ENCODE data around the gene RHAG. TPM values are rescaled to one million over a fixed set of nuclear protein-coding genes. Genes with fewer than 3 reads are reported as not detected.
"Not testable (repeated sequence)": the region's sequence is repeated elsewhere in the genome, so short reads cannot be mapped to it uniquely, and the experiment has no call there.

Gene RHAG
- polyA plus RNA-seq, 1 donor, result 1.3 TPM

GRCh38 chr6:49635978-49636712 is 494 bp downstream of the RHAG start:
- no peak for DNase-seq
- Histone ChIP-seq H3K4me3 (ENCODE audit: low read length) (no peak overlapping the region), H3K27ac (ENCODE audit: low read length) (no peak overlapping the region), H3K9me3 (ENCODE audit: control insufficient read depth, low read depth, low read length) (no peaks in the 10 kb centered on the region), H3K27me3 (ENCODE audit: control insufficient read depth, insufficient read depth, low read length) (no peaks in the 10 kb centered on the region), H3K36me3 (ENCODE audit: control insufficient read depth, insufficient read depth, low read length) (no peaks in the 10 kb centered on the region), H3K4me1 (ENCODE audit: control insufficient read depth, insufficient read depth, low read length) (no peaks in the 10 kb centered on the region)
- 100% methylated on average over 1 of the region's 5 CpGs for WGBS (ENCODE audit: insufficient coverage, low lambda C conversion rate)

DNA sequence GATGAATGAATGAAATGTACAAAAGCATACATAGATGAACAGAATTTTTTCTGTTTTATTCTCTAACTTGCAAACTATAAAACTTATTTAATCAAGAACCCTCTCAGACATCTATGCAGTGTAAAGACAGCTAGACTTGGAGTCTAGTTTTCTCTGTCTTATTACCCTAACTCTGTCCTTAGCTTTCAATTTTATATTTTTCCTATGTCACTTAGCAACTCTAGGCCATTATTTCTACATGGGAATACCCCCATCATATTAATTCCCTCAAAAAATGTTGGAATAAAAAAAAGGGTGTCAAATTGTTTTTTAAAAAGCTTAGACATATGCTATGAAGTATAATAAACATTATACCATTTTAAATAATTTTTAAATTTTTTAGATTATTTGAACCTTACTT is 1.2 kb downstream of the RHAG start:
- no peak for DNase-seq

GRCh38 chr6:49634836-49635218 is 1.8 kb downstream of the RHAG start:
- WGBS (ENCODE audit: insufficient coverage, low lambda C conversion rate), result no CpG with 5 or more reads among the region's 3 CpGs
- Histone ChIP-seq H3K9me3 (ENCODE audit: control insufficient read depth, low read depth, low read length) (no peaks in the 10 kb centered on the region), H3K4me3 (ENCODE audit: low read length) (no peak overlapping the region), H3K36me3 (ENCODE audit: control insufficient read depth, insufficient read depth, low read length) (no peaks in the 10 kb centered on the region), H3K4me1 (ENCODE audit: control insufficient read depth, insufficient read depth, low read length) (no peaks in the 10 kb centered on the region), H3K27me3 (ENCODE audit: control insufficient read depth, insufficient read depth, low read length) (no peaks in the 10 kb centered on the region), H3K27ac (ENCODE audit: low read length) (no peak overlapping the region)
- no peak for DNase-seq

More for the DNA sequence above, 1.2 kb downstream of the RHAG start:
- Histone ChIP-seq H3K27ac (ENCODE audit: low read length) (no peak overlapping the region), H3K36me3 (ENCODE audit: control insufficient read depth, insufficient read depth, low read length) (no peaks in the 10 kb centered on the region), H3K27me3 (ENCODE audit: control insufficient read depth, insufficient read depth, low read length) (no peaks in the 10 kb centered on the region), H3K4me1 (ENCODE audit: control insufficient read depth, insufficient read depth, low read length) (no peaks in the 10 kb centered on the region), H3K9me3 (ENCODE audit: control insufficient read depth, low read depth, low read length) (no peaks in the 10 kb centered on the region), H3K4me3 (ENCODE audit: low read length) (no peak overlapping the region)

DNA sequence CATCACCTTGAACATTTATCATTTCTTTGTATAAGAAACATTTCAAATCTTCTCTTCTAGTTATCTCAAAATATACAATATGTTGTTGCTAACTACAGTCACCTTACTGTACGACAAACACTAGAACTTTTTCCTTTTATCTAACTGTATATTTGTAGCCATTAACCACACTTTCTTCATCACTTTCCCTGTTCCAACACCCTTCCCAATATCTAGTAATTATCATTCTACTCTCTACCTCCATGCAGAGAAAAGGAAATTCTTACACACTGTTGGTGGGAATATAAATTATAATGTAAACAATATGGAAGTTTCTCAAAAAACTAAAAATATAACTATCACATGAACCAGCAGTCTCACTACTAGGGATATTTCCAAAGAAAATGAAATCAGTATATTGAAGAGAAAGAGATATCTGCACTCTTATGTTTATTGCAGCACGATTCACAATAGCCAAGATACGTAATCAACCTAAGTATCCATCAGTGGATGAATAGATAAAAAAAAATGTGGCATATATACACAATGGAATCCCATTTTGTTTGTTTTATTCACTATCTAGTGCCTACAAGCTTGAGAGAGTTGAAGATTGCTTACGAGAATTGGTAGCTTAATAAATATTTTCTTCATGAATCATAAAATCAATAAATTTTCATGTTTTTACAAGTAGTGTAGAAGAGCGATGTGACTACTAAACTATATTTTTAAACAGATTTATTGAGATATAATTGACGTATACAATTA is 2.4 kb downstream of the RHAG start:
- Histone ChIP-seq H3K27ac (ENCODE audit: low read length) (no peak overlapping the region), H3K4me1 (ENCODE audit: control insufficient read depth, insufficient read depth, low read length) (no peaks in the 10 kb centered on the region), H3K36me3 (ENCODE audit: control insufficient read depth, insufficient read depth, low read length) (no peaks in the 10 kb centered on the region), H3K27me3 (ENCODE audit: control insufficient read depth, insufficient read depth, low read length) (no peaks in the 10 kb centered on the region), H3K9me3 (ENCODE audit: control insufficient read depth, low read depth, low read length) (no peaks in the 10 kb centered on the region), H3K4me3 (ENCODE audit: low read length) (no peak overlapping the region)
- 94% methylated on average over 4 of the region's 6 CpGs for WGBS (ENCODE audit: insufficient coverage, low lambda C conversion rate)
- no peak for DNase-seq

- H3K36me3 ChIP-seq (ENCODE audit: control insufficient read depth, insufficient read depth, low read length), result no peaks in the 10 kb centered on the region
- no peak for DNase-seq
- H3K4me1 ChIP-seq (ENCODE audit: control insufficient read depth, insufficient read depth, low read length), result no peaks in the 10 kb centered on the region
- WGBS (ENCODE audit: insufficient coverage, low lambda C conversion rate), result 81% methylated on average over 2 of the region's 2 CpGs
- no peaks in the 10 kb centered on the region for H3K9me3 ChIP-seq (ENCODE audit: control insufficient read depth, low read depth, low read length)
- H3K27ac ChIP-seq (ENCODE audit: low read length), result no peak overlapping the region
- no peak overlapping the region for H3K4me3 ChIP-seq (ENCODE audit: low read length)
- no peaks in the 10 kb centered on the region for H3K27me3 ChIP-seq (ENCODE audit: control insufficient read depth, insufficient read depth, low read length)
These were observed 3.1 kb downstream of the RHAG start for GRCh38 chr6:49633541-49633940.

- Histone ChIP-seq H3K27me3 (ENCODE audit: control insufficient read depth, insufficient read depth, low read length) (no peaks in the 10 kb centered on the region), H3K27ac (ENCODE audit: low read length) (no peak overlapping the region), H3K4me1 (ENCODE audit: control insufficient read depth, insufficient read depth, low read length) (no peaks in the 10 kb centered on the region), H3K9me3 (ENCODE audit: control insufficient read depth, low read depth, low read length) (no peaks in the 10 kb centered on the region), H3K36me3 (ENCODE audit: control insufficient read depth, insufficient read depth, low read length) (no peaks in the 10 kb centered on the region), H3K4me3 (ENCODE audit: low read length) (no peak overlapping the region)
- WGBS (ENCODE audit: insufficient coverage, low lambda C conversion rate), result 83% methylated on average over 1 of the region's 3 CpGs
- no peak for DNase-seq
These were observed 3.9 kb downstream of the RHAG start for GRCh38 chr6:49632727-49633126.

- H3K9me3 ChIP-seq (ENCODE audit: control insufficient read depth, low read depth, low read length); H3K27ac ChIP-seq (ENCODE audit: low read length); H3K4me3 ChIP-seq (ENCODE audit: low read length); H3K4me1 ChIP-seq (ENCODE audit: control insufficient read depth, insufficient read depth, low read length); DNase-seq; H3K36me3 ChIP-seq (ENCODE audit: control insufficient read depth, insufficient read depth, low read length); H3K27me3 ChIP-seq (ENCODE audit: control insufficient read depth, insufficient read depth, low read length): not testable (repeated sequence)
- no CpG with 5 or more reads among the region's 36 CpGs for WGBS (ENCODE audit: insufficient coverage, low lambda C conversion rate)
These were observed 7.1 kb downstream of the RHAG start for GRCh38 chr6:49629485-49630088.

DNA sequence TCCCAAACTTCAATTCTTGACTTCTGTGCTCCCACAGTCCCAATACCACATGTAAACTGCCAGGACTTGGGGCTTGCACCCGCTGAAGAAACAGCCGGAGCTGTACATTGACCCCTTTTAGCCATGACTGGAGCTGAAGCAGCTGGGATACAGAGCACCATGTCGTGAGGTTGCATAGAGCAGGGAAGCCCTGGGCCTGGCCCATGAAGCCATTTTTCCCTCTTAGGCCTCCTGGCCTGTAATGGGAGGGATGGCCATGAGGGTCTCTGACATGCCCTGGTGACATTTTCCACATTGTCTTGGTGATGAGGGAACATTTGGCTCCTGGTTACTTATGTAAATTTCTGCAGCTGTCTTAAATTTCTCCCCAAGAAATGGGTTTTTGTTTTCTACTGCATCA is 9.8 kb downstream of the RHAG start:
- no peaks in the 10 kb centered on the region for H3K4me1 ChIP-seq (ENCODE audit: control insufficient read depth, insufficient read depth, low read length)
- H3K27me3 ChIP-seq (ENCODE audit: control insufficient read depth, insufficient read depth, low read length), result no peaks in the 10 kb centered on the region
- no peak overlapping the region for H3K27ac ChIP-seq (ENCODE audit: low read length)
- no peaks in the 10 kb centered on the region for H3K9me3 ChIP-seq (ENCODE audit: control insufficient read depth, low read depth, low read length)
- no CpG with 5 or more reads among the region's 3 CpGs for WGBS (ENCODE audit: insufficient coverage, low lambda C conversion rate)
- no peaks in the 10 kb centered on the region for H3K36me3 ChIP-seq (ENCODE audit: control insufficient read depth, insufficient read depth, low read length)
- H3K4me3 ChIP-seq (ENCODE audit: low read length), result no peak overlapping the region
- DNase-seq, result no peak

GRCh38 chr6:49618257-49618656 is 18.4 kb downstream of the RHAG start:
- Histone ChIP-seq H3K36me3 (ENCODE audit: control insufficient read depth, insufficient read depth, low read length) (no peaks in the 10 kb centered on the region), H3K27ac (ENCODE audit: low read length) (no peak overlapping the region), H3K4me3 (ENCODE audit: low read length) (no peak overlapping the region), H3K9me3 (ENCODE audit: control insufficient read depth, low read depth, low read length) (no peaks in the 10 kb centered on the region), H3K4me1 (ENCODE audit: control insufficient read depth, insufficient read depth, low read length) (no peaks in the 10 kb centered on the region), H3K27me3 (ENCODE audit: control insufficient read depth, insufficient read depth, low read length) (no peaks in the 10 kb centered on the region)
- DNase-seq, result no peak

DNA sequence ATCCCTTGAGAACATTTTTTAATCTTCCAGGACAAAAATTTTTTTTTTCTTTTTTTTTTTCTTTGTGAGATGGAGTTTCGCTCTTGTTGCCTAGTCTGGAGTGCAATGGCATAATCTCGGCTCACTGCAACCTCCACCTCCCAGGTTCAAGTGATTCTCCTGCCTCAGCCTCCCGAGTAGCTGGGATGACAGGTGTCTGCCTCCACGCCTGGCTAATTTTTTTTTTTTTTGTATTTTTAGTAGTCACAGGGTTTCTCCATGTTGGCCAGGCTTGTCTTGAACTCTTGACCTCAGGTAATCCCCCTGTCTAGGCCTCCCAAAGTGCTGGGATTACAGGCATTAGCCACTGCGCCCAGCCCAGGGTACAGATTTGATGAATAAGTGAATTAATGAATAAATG is 22.5 kb downstream of the RHAG start:
- not testable (repeated sequence) for H3K4me1 ChIP-seq (ENCODE audit: control insufficient read depth, insufficient read depth, low read length); H3K36me3 ChIP-seq (ENCODE audit: control insufficient read depth, insufficient read depth, low read length); DNase-seq; H3K27me3 ChIP-seq (ENCODE audit: control insufficient read depth, insufficient read depth, low read length); H3K9me3 ChIP-seq (ENCODE audit: control insufficient read depth, low read depth, low read length); H3K27ac ChIP-seq (ENCODE audit: low read length); H3K4me3 ChIP-seq (ENCODE audit: low read length)
- 100% methylated on average over 1 of the region's 5 CpGs for WGBS (ENCODE audit: insufficient coverage, low lambda C conversion rate)
